Measurements from ENCODE around the gene AADACL2. TPM values are rescaled to one million over a fixed set of nuclear protein-coding genes. Genes with fewer than 3 reads are reported as not detected.

The AADACL2 gene
- total RNA-seq, 1 experiment from 2014 or later: not detected

- H3K4me2 ChIP-seq (ENCODE audit: insufficient read depth, insufficient read length, low read length): no peak overlapping the region
- H3K23me2 ChIP-seq (ENCODE audit: insufficient read length, low read depth, low read length, poor library complexity, severe bottlenecking): no peaks in the 10 kb centered on the region
- no peak overlapping the region for H3K4ac ChIP-seq (ENCODE audit: low read depth, low read length)
- H3K27me3 Mint-ChIP-seq (ENCODE audit: low read depth): no peaks in the 10 kb centered on the region
- H3K9me3 Mint-ChIP-seq: peaks cover 4 to 5% of the 10 kb centered on the region in 2 experiments; a peak in 3 of 5 replicates
- H3K79me1 ChIP-seq (ENCODE audit: insufficient read depth, low read depth, low read length, poor library complexity, severe bottlenecking): no peaks in the 10 kb centered on the region
- H2AFZ ChIP-seq (ENCODE audit: low read length): no peak overlapping the region
- no peak overlapping the region for H2BK12ac ChIP-seq (ENCODE audit: insufficient read length, low read depth, low read length)
- no peak overlapping the region for H3K9ac ChIP-seq (ENCODE audit: extremely low read depth, insufficient read length, low read length)
- no peak overlapping the region for H2BK20ac ChIP-seq (ENCODE audit: low read depth, low read length, poor library complexity, severe bottlenecking)
- H2AK5ac ChIP-seq (ENCODE audit: insufficient read length, low read length): no peak overlapping the region
- no peak overlapping the region for H3K56ac ChIP-seq (ENCODE audit: insufficient read length, low read depth, low read length)
- H3K27ac Mint-ChIP-seq: no peak overlapping the region
- DNase-seq: no peak
- H3K36me3 Mint-ChIP-seq (ENCODE audit: insufficient read depth in 1 of 3, low read depth in 3 of 3): peaks cover 0 to 5% (median 0%) of the 10 kb centered on the region in 3 experiments; a peak in 1 of 7 replicates
- H3K14ac ChIP-seq (ENCODE audit: insufficient read depth, low read length): no peak overlapping the region
- H4K91ac ChIP-seq (ENCODE audit: insufficient read length, low read depth, low read length): no peak overlapping the region
- H3T11ph ChIP-seq (ENCODE audit: low read length): no peak overlapping the region
- no CpG with 5 or more reads among the region's 4 CpGs for WGBS (ENCODE audit: extremely low coverage, insufficient read length, low lambda C conversion rate)
- H3K27ac ChIP-seq (ENCODE audit: insufficient read length, low read depth, low read length): no peak overlapping the region
- H3K79me2 ChIP-seq (ENCODE audit: insufficient read depth, low read length): no peaks in the 10 kb centered on the region
- H2BK120ac ChIP-seq (ENCODE audit: low read depth, low read length, poor library complexity, severe bottlenecking): no peak overlapping the region
- H4K5ac ChIP-seq (ENCODE audit: insufficient read length, low read depth, low read length): no peak overlapping the region
- no peak overlapping the region for H2BK15ac ChIP-seq (ENCODE audit: low read depth, low read length)
- no peaks in the 10 kb centered on the region for H3K4me1 ChIP-seq (ENCODE audit: insufficient read depth, low read length)
- H3K18ac ChIP-seq (ENCODE audit: insufficient read length, low read depth, low read length): no peak overlapping the region
- no peak overlapping the region for H3K23ac ChIP-seq (ENCODE audit: insufficient read length, low read depth, low read length)
- H2BK5ac ChIP-seq (ENCODE audit: insufficient read length, low read length): no peak overlapping the region
- TF ChIP-seq CTCF (conservative IDR thresholded peaks at IDR 0.05): no peak
- H3K4me3 Mint-ChIP-seq: no peak overlapping the region
- H3K4me1 Mint-ChIP-seq: peaks cover 4 to 14% of the 10 kb centered on the region in 2 experiments
- H3K27me3 ChIP-seq (ENCODE audit: insufficient read depth, low read length): no peaks in the 10 kb centered on the region
- H4K20me1 ChIP-seq (ENCODE audit: control insufficient read depth, insufficient read depth, insufficient read length): no peaks in the 10 kb centered on the region
- H3K9me3 ChIP-seq (ENCODE audit: control insufficient read depth, low read depth, low read length): no peaks in the 10 kb centered on the region
- no peak overlapping the region for H4K8ac ChIP-seq (replicated peaks; ENCODE audit: insufficient read length, low read depth, low read length)
Observed at GRCh38 chr3:151740581-151740980, 6.9 kb downstream of the AADACL2 start.
